H9 (cell line): ENCODE measurements around the gene EXOC2. TPM values are rescaled to one million over a fixed set of nuclear protein-coding genes. Genes with fewer than 3 reads are reported as not detected.
A peak's percentile ranks its signal among the peaks of the same experiment; 100 is the strongest.

Experiments
- DNase-seq: peaks from one replicate; pipeline ENCODE4 v3.0.0-alpha.2; 2017
- H2AFZ ChIP-seq: one replicate; pipeline ENCODE4 v1.6.1; 2013; ENCODE audit warnings: mild to moderate bottlenecking, low read length, control low read depth, moderate library complexity
- H2AK5ac ChIP-seq: 2 replicates; pipeline ENCODE4 v1.6.1; 2013; ENCODE audit warnings: low read length, control low read depth, mixed read lengths; ENCODE audit not compliant: insufficient read length
- H2BK120ac ChIP-seq: one replicate; pipeline ENCODE4 v1.6.1; 2013; ENCODE audit warnings: low read depth, mild to moderate bottlenecking, low read length, control low read depth, inconsistent platforms; ENCODE audit not compliant: poor library complexity, severe bottlenecking
- H2BK12ac ChIP-seq: 2 replicates; pipeline ENCODE4 v1.6.1; 2013; ENCODE audit warnings: low read length, control low read depth, mixed read lengths, low read depth; ENCODE audit not compliant: insufficient read length
- H2BK15ac ChIP-seq: 2 replicates; pipeline ENCODE4 v1.6.1; 2013; ENCODE audit warnings: low read depth, low read length, control low read depth
- H2BK20ac ChIP-seq: one replicate; pipeline ENCODE4 v1.6.1; 2013; ENCODE audit warnings: low read depth, mild to moderate bottlenecking, low read length, control low read depth, inconsistent platforms; ENCODE audit not compliant: poor library complexity, severe bottlenecking
- H2BK5ac ChIP-seq: 2 replicates; pipeline ENCODE4 v1.6.1; 2013; ENCODE audit warnings: low read length, control low read depth, mixed read lengths; ENCODE audit not compliant: insufficient read length
- H3K14ac ChIP-seq: 2 replicates; pipeline ENCODE4 v1.6.1; 2013; ENCODE audit warnings: low read length, control low read depth; ENCODE audit not compliant: insufficient read depth
- H3K18ac ChIP-seq: 2 replicates; pipeline ENCODE4 v1.6.1; 2013; ENCODE audit warnings: low read depth, mild to moderate bottlenecking, mixed read lengths, low read length, control low read depth; ENCODE audit not compliant: insufficient read length
- H3K23ac ChIP-seq: 2 replicates; pipeline ENCODE4 v1.6.1; 2013; ENCODE audit warnings: low read length, control low read depth, mixed read lengths, low read depth; ENCODE audit not compliant: insufficient read length
- H3K23me2 ChIP-seq: 2 replicates; pipeline ENCODE4 v1.6.1; 2013; ENCODE audit warnings: low read depth, mild to moderate bottlenecking, mixed read lengths, low read length, control low read depth; ENCODE audit not compliant: insufficient read length, poor library complexity, severe bottlenecking
- H3K27ac ChIP-seq: 2 replicates; pipeline ENCODE4 v1.5.1; 2013; ENCODE audit warnings: low read length, control low read depth, mixed read lengths, low read depth; ENCODE audit not compliant: insufficient read length
- H3K27me3 ChIP-seq: 2 replicates; pipeline ENCODE4 v1.6.1; 2013; ENCODE audit warnings: low read length, control low read depth, inconsistent platforms; ENCODE audit not compliant: insufficient read depth
- H3K4ac ChIP-seq: 2 replicates; pipeline ENCODE4 v1.6.1; 2013; ENCODE audit warnings: low read depth, mild to moderate bottlenecking, control low read depth, inconsistent platforms, low read length, moderate library complexity
- H3K4me1 ChIP-seq: 2 replicates; pipeline ENCODE4 v1.6.1; 2013; ENCODE audit warnings: low read length, control low read depth, inconsistent platforms; ENCODE audit not compliant: insufficient read depth
- H3K4me2 ChIP-seq: 2 replicates; pipeline ENCODE4 v1.6.1; 2013; ENCODE audit warnings: low read length, control low read depth, mixed read lengths; ENCODE audit not compliant: insufficient read length, insufficient read depth
- H3K56ac ChIP-seq: 2 replicates; pipeline ENCODE4 v1.6.1; 2013; ENCODE audit warnings: low read depth, mild to moderate bottlenecking, mixed read lengths, low read length, control low read depth; ENCODE audit not compliant: insufficient read length
- H3K79me1 ChIP-seq: 2 replicates; pipeline ENCODE4 v1.6.1; 2013; ENCODE audit warnings: low read depth, mild to moderate bottlenecking, moderate library complexity, low read length, control low read depth, inconsistent platforms; ENCODE audit not compliant: insufficient read depth, poor library complexity, severe bottlenecking
- H3K79me2 ChIP-seq: 2 replicates; pipeline ENCODE4 v1.6.1; 2013; ENCODE audit warnings: low read length, control low read depth, inconsistent platforms; ENCODE audit not compliant: insufficient read depth
- H3K9ac ChIP-seq: 2 replicates; pipeline ENCODE4 v1.6.1; 2013; ENCODE audit warnings: low read length, control low read depth, mixed read lengths; ENCODE audit not compliant: insufficient read length; ENCODE audit errors: extremely low read depth
- H3K9me3 ChIP-seq: one replicate; pipeline ENCODE4 v1.6.1; 2013; ENCODE audit warnings: low read depth, low read length, inconsistent platforms; ENCODE audit not compliant: control insufficient read depth
- H3T11ph ChIP-seq: one replicate; pipeline ENCODE4 v1.6.1; 2013; ENCODE audit warnings: mild to moderate bottlenecking, low read length, control low read depth, inconsistent platforms
- H4K20me1 ChIP-seq: one replicate; pipeline ENCODE4 v1.6.1; 2013; ENCODE audit not compliant: control insufficient read depth, insufficient read length, insufficient read depth
- H4K5ac ChIP-seq: 2 replicates; pipeline ENCODE4 v1.6.1; 2013; ENCODE audit warnings: low read depth, mild to moderate bottlenecking, mixed read lengths, low read length, control low read depth; ENCODE audit not compliant: insufficient read length
- H4K8ac ChIP-seq: replicated peaks from 2 replicates; pipeline ENCODE4 v1.6.1; 2013; ENCODE audit warnings: low read length, control low read depth, mixed read lengths, low read depth; ENCODE audit not compliant: insufficient read length
- H4K91ac ChIP-seq: 2 replicates; pipeline ENCODE4 v1.6.1; 2013; ENCODE audit warnings: low read depth, mild to moderate bottlenecking, moderate library complexity, mixed read lengths, low read length, control low read depth; ENCODE audit not compliant: insufficient read length
- H3K27ac Mint-ChIP-seq, 3 experiments: 2 replicates in 2 of 3; 3 replicates in 1 of 3; pipeline ENCODE4 v1.8.0; 2020 to 2021; ENCODE audit warnings: mixed read lengths in 3 of 3, mild to moderate bottlenecking in 1 of 3, moderate library complexity in 1 of 3
- H3K27me3 Mint-ChIP-seq: 2 replicates; pipeline ENCODE4 v1.8.0; 2021; ENCODE audit warnings: low read depth, mild to moderate bottlenecking, moderate library complexity, mixed read lengths
- H3K36me3 Mint-ChIP-seq, 3 experiments: 2 replicates in 2 of 3; 3 replicates in 1 of 3; pipeline ENCODE4 v1.8.0; 2020 to 2021; ENCODE audit warnings: low read depth in 3 of 3, mixed read lengths in 3 of 3; ENCODE audit not compliant: insufficient read depth in 1 of 3
- H3K4me1 Mint-ChIP-seq, 2 experiments: 2 replicates each; pipeline ENCODE4 v1.8.0; 2020; ENCODE audit warnings: mixed read lengths in 2 of 2
- H3K4me3 Mint-ChIP-seq, 2 experiments: 2 replicates in 1 of 2; 3 replicates in 1 of 2; pipeline ENCODE4 v1.8.0; 2020 to 2021; ENCODE audit warnings: mild to moderate bottlenecking in 2 of 2, mixed read lengths in 2 of 2, moderate library complexity in 1 of 2
- H3K9me3 Mint-ChIP-seq, 2 experiments: 2 replicates in 1 of 2; 3 replicates in 1 of 2; pipeline ENCODE4 v1.8.0; 2020; ENCODE audit warnings: mild to moderate bottlenecking in 2 of 2, mixed read lengths in 2 of 2, moderate library complexity in 1 of 2
- CTCF ChIP-seq: fragments of 200-600 bp; sonication (generic); conservative IDR thresholded peaks from 3 replicates; pipeline ENCODE4 v1.8.0; 2021; ENCODE audit warnings: antibody characterized with exemption, mild to moderate bottlenecking
- WGBS: extraction: QIAGEN DNeasy Blood & Tissue Kit; methylation state at CpG from one replicate; pipeline ENCODE4 v1.1.7; 2013; ENCODE audit warnings: missing lambda C conversion rate, low lambda C conversion rate, mixed read lengths; ENCODE audit not compliant: insufficient read length; ENCODE audit errors: extremely low coverage; 5-methylcytosine and 5-hydroxymethylcytosine counted together
- total RNA-seq: library from RNA; stranded (reverse); gene quantifications from 2 replicates; pipeline ENCODE4 v1.2.1, GENCODE V29; 2021

The EXOC2 gene
- total RNA-seq, 1 experiment from 2014 or later: 29.9 TPM

GRCh38 chr6:516213-516612 is 176.7 kb downstream of the EXOC2 start:
- H3K79me1 ChIP-seq: no peaks in the 10 kb centered on the region
- Mint-ChIP-seq H3K36me3 (peaks cover 18 to 22% (median 21%) of the 10 kb centered on the region in 3 experiments), H3K9me3 (peaks cover 17 to 22% of the 10 kb centered on the region in 2 experiments), H3K27ac (peak overlapping the region in 1 of 3 experiments; percentile 13; a peak in 1 of 7 replicates), H3K4me3 (no peak overlapping the region), H3K4me1 (peaks cover 10 to 11% of the 10 kb centered on the region in 2 experiments), H3K27me3 (no peaks in the 10 kb centered on the region; the same call in 1 of the 2 replicates)
- H2BK15ac ChIP-seq: no peak overlapping the region
- H4K8ac ChIP-seq: no peak overlapping the region
- H4K91ac ChIP-seq: no peak overlapping the region
- no peak overlapping the region for H3K18ac ChIP-seq
- no peak overlapping the region for H3K56ac ChIP-seq
- no peaks in the 10 kb centered on the region for H3K27me3 ChIP-seq
- no peak for DNase-seq
- no peak overlapping the region for H3T11ph ChIP-seq
- no peak overlapping the region for H3K23ac ChIP-seq
- no peaks in the 10 kb centered on the region; the same call in 1 of the 2 replicates for H3K79me2 ChIP-seq
- no peak overlapping the region for H2BK5ac ChIP-seq
- no peak overlapping the region for H3K4ac ChIP-seq
- no peak overlapping the region for H2BK120ac ChIP-seq
- H3K4me2 ChIP-seq: no peak overlapping the region
- H4K5ac ChIP-seq: no peak overlapping the region
- no peak overlapping the region for H2AFZ ChIP-seq
- no peak for TF ChIP-seq CTCF
- no peaks in the 10 kb centered on the region for H3K9me3 ChIP-seq
- no peak overlapping the region for H2AK5ac ChIP-seq
- H3K27ac ChIP-seq: no peak overlapping the region
- H3K14ac ChIP-seq: no peak overlapping the region; the same call in 1 of the 2 replicates
- no peak overlapping the region for H2BK12ac ChIP-seq
- no peaks in the 10 kb centered on the region for H3K23me2 ChIP-seq
- no peaks in the 10 kb centered on the region for H3K4me1 ChIP-seq
- no peaks in the 10 kb centered on the region for H4K20me1 ChIP-seq
- no peak overlapping the region for H2BK20ac ChIP-seq
- no CpG with 5 or more reads among the region's 11 CpGs for WGBS
- no peak overlapping the region for H3K9ac ChIP-seq
